WTC11 (cell line): ENCODE measurements around the gene BLOC1S3.

ENCODE experiments used
- CBFB ChIP-seq: sonication (generic); formaldehyde crosslinking; IDR thresholded peaks from 2 replicates; pipeline ENCODE4 v1.8.1; 2022; ENCODE audit warnings: mild to moderate bottlenecking, low read depth, missing genetic modification reagents
- ELF4 ChIP-seq: sonication (generic); formaldehyde crosslinking; IDR thresholded peaks from 2 replicates; pipeline ENCODE4 v1.8.1; 2022; ENCODE audit warnings: low read depth, mild to moderate bottlenecking, moderate library complexity, missing genetic modification reagents
- NR2C2 ChIP-seq: sonication (generic); formaldehyde crosslinking; IDR thresholded peaks from 2 replicates; pipeline ENCODE4 v1.8.0; 2022; ENCODE audit warnings: mild to moderate bottlenecking, missing genetic modification reagents
- SOX15 ChIP-seq: fragments of 250-450 bp; sonication (Bioruptor Pico); IDR thresholded peaks from 2 replicates; pipeline ENCODE4 v1.9.0; 2021; ENCODE audit warnings: mild to moderate bottlenecking
- TEAD4 ChIP-seq: sonication (generic); formaldehyde crosslinking; IDR thresholded peaks from 2 replicates; pipeline ENCODE4 v1.8.0; 2022; ENCODE audit warnings: mild to moderate bottlenecking, missing genetic modification reagents
- ZNF423 ChIP-seq: fragments of 250-450 bp; sonication (Bioruptor Pico); IDR thresholded peaks from 2 replicates; pipeline ENCODE4 v2.1.2; 2022; ENCODE audit warnings: mild to moderate bottlenecking, moderate library complexity
- TF ChIP-seq, protein P1 (sequence below): fragments of 200-600 bp; IDR thresholded peaks from 2 replicates; pipeline ENCODE4 v1.8.0; 2022; ENCODE audit warnings: antibody characterized with exemption
- TF ChIP-seq, protein P2 (sequence below): sonication (generic); formaldehyde crosslinking; conservative IDR thresholded peaks from 2 replicates; pipeline ENCODE4 v1.8.1; 2022; ENCODE audit warnings: mild to moderate bottlenecking, missing genetic modification reagents
- TF ChIP-seq, protein P3 (sequence below): sonication (generic); formaldehyde crosslinking; IDR thresholded peaks from 2 replicates; pipeline ENCODE4 v1.8.1; 2022; ENCODE audit warnings: mild to moderate bottlenecking, moderate library complexity, missing genetic modification reagents
- TF ChIP-seq, protein P4 (sequence below): sonication (generic); formaldehyde crosslinking; IDR thresholded peaks from 2 replicates; pipeline ENCODE4 v1.8.1; 2022; ENCODE audit warnings: low read depth, missing genetic modification reagents, borderline replicate concordance

DNA sequence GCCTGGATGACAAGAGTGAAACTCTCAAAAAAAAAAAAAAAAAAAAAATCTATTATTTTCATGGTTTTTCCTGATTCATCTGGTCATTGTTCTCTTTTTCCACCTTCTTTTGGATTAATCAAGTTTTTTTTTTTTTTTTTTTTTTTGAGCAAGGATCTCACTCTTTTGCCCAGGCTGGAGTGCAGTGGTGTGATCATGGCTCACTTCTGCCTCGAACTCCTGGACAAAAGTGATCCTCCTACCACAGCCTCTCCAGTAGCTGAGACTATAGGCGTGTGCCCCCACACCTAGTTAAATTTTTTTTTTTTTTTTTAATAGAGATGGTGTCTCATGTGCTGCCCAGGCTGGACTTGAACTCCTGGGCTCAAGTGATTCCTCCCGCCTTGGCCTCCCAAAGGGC is 27.7 kb downstream of the BLOC1S3 start:
- no peak for TF ChIP-seq ELF4 (CRISPR knock-in tag)
- TF ChIP-seq, protein P1, sequence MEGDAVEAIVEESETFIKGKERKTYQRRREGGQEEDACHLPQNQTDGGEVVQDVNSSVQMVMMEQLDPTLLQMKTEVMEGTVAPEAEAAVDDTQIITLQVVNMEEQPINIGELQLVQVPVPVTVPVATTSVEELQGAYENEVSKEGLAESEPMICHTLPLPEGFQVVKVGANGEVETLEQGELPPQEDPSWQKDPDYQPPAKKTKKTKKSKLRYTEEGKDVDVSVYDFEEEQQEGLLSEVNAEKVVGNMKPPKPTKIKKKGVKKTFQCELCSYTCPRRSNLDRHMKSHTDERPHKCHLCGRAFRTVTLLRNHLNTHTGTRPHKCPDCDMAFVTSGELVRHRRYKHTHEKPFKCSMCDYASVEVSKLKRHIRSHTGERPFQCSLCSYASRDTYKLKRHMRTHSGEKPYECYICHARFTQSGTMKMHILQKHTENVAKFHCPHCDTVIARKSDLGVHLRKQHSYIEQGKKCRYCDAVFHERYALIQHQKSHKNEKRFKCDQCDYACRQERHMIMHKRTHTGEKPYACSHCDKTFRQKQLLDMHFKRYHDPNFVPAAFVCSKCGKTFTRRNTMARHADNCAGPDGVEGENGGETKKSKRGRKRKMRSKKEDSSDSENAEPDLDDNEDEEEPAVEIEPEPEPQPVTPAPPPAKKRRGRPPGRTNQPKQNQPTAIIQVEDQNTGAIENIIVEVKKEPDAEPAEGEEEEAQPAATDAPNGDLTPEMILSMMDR, result no peak
- TF ChIP-seq, protein P2, sequence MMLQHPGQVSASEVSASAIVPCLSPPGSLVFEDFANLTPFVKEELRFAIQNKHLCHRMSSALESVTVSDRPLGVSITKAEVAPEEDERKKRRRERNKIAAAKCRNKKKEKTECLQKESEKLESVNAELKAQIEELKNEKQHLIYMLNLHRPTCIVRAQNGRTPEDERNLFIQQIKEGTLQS (CRISPR knock-in tag), result no peak
- TF ChIP-seq SOX15 (CRISPR knock-in tag), result no peak
- no peak for TF ChIP-seq NR2C2 (CRISPR knock-in tag)
- TF ChIP-seq, protein P3, sequence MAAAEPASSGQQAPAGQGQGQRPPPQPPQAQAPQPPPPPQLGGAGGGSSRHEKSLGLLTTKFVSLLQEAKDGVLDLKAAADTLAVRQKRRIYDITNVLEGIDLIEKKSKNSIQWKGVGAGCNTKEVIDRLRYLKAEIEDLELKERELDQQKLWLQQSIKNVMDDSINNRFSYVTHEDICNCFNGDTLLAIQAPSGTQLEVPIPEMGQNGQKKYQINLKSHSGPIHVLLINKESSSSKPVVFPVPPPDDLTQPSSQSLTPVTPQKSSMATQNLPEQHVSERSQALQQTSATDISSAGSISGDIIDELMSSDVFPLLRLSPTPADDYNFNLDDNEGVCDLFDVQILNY (CRISPR knock-in tag), result no peak
- TF ChIP-seq, protein P4, sequence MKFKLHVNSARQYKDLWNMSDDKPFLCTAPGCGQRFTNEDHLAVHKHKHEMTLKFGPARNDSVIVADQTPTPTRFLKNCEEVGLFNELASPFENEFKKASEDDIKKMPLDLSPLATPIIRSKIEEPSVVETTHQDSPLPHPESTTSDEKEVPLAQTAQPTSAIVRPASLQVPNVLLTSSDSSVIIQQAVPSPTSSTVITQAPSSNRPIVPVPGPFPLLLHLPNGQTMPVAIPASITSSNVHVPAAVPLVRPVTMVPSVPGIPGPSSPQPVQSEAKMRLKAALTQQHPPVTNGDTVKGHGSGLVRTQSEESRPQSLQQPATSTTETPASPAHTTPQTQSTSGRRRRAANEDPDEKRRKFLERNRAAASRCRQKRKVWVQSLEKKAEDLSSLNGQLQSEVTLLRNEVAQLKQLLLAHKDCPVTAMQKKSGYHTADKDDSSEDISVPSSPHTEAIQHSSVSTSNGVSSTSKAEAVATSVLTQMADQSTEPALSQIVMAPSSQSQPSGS, result no peak
- no peak for TF ChIP-seq ZNF423
- no peak for TF ChIP-seq CBFB (CRISPR knock-in tag)
- TF ChIP-seq TEAD4 (CRISPR knock-in tag), result no peak
